Posterior cingulate gyrus (tissue), 11 donors: ENCODE results near the gene DISC1.
A peak's percentile ranks its signal among the peaks of the same experiment; 100 is the strongest.
"Not testable (repeated sequence)": the region's sequence is repeated elsewhere in the genome, so short reads cannot be mapped to it uniquely, and the experiment has no call there.

Source experiments
- DNase-seq, 10 donors: peaks; one replicate each; pipeline versions ENCODE4 v3.0.0 to v3.0.0-alpha.2; 2020 to 2021; ENCODE audit warnings: mixed read lengths in 3 of 10
- intact Hi-C: fragments of 100-400 bp; cut with DNase I; formaldehyde crosslinking; loops from one replicate; pipeline ENCODE4 v1.15.1; 2023

The DISC1 gene

DNA sequence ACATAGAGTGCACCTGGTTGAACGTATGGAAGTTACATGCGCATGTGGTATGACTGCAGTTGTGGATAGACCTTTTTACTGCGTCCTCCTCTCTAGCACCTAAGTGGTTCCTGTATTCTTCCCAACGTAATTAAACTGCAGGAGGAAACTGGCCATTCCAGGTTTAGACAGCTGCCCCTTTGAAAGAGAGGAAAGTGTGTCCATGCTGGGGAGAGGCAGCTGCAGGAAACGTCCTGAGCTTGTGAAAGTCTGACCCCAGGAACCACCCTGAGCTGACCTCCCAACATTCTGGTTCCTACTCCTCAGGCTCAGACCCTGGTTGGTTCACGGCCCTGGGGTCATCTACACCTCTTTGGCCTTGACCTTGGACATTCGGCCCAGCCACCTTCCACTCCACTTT is 309.3 kb downstream of the DISC1 start:
- DNase-seq = no peak
- intact Hi-C loops = no loop called here

DNA sequence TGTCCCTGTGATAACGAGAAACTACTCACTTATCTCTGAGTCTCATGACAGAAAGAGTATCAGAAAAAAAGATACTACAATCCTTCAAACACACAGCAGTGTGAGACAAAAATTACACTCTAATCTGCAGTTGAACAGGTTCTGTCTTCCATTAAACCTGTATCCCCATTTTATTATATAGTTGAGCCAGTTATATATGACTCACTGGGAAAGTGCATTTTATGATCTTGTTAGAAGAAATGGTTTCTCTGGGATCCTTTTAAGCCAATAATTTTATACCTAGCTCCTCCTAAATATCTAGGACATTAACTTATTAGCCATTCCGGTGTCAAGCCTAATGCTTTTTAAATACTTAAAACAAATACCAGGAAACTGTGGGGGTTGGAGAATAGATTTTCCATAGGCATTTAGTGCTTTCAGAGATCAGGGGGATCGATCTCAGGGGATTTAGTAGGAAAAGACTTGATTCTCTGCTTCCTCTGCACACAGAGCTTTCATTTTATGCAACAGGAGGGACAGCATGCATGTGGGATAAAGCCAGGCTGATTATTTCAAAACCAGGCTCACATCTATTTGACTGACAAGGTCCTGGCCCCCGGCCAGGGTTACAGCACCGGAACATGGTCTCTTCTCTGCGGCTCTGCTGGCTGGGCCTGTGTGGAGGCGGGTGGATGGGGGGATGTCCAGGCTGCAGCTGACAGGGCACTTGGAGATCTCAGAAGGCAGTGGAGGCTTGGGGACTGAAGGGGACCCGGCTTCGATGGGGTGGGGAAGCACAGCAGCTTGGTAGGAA is 310.6 kb downstream of the DISC1 start:
- DNase-seq = peak in 2 of 10 donors; percentile 35 to 91
- intact Hi-C loops = no loop called here

DNA sequence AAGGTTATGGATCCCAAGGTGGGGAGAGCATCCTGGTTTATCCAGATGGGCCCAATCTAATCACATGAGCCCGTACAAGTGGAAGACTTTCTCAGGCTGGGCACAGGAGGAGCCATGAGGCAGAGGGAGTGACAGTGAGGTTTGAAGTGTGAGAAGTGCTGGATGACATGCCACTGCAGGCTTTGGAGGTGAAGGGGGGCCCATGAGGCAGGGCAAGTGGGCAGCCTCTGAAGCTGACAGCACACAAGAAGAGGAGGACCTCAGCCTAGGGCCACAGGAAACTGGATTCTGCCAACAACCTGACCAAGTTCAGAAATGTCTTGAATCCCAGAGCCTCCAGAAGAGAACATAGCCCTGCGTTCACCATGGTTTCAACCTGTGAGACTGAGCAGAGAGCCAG is 311.6 kb downstream of the DISC1 start:
- intact Hi-C loops = no loop called here
- no peak for DNase-seq

DNA sequence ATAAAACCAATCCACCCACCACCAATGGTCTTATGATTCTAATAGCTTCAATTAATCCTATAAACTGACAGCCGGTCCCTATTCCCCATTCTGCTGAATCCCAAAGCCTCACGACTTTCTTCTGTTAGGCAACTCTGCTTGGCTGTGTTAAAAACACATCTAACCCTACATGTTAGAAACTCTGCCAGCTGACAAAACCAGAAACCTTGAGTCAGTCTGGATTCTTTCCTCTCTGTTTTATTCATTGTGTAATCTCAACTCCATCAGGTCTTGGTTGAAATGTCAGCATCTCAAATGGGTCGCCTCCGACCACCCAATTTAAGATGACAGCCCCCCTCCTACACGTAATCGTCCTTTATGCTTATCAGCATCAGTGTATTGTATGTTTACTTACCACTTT is 312.1 kb downstream of the DISC1 start:
- intact Hi-C loops = no loop called here
- DNase-seq = no peak

- no peak for DNase-seq
- intact Hi-C loops = no loop called here
Observed at GRCh38 chr1:231939118-231939517, 312.5 kb downstream of the DISC1 start.

DNA sequence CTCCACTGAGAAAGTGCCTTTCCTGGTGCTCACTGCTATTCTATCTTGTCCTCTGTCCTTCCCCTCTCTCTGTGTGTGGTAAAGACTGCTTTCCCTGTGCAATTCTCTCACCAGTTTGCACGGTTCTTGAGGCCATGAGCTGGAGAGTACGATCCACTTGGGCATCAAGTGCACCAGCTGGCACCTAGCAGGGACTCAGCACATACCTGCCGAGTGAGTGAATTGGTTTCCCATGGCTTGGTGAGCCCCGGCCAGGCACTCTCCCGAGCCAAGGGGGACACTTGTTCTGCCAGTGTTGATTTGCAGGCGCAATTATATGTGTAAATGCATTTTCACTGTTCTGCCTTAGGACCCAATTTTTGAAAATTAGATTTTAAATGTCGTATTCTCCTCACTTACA is 313.5 kb downstream of the DISC1 start:
- intact Hi-C loops = no loop called here
- peak in 1 of 10 donors; percentile 64 for DNase-seq

DNA sequence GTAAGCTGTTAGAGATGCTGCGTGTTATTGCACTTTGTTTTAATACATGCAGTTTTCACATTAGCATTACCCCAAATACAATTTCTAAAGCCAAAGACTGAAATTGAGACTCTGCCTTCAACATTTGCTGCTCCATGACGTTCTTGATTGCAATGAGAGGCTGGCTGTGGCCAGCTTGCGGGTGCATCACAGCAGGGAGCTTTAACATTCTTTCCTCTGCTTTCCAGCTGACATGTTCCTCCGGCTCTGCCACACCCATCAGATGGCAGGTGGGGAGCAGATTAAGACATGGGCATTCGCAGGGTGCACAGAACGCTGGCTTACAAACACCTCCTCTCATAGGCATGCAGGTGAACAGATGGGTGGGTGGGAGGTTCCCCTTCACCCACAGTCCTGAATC is 314.1 kb downstream of the DISC1 start:
- no peak for DNase-seq
- intact Hi-C loops = no loop called here

DNA sequence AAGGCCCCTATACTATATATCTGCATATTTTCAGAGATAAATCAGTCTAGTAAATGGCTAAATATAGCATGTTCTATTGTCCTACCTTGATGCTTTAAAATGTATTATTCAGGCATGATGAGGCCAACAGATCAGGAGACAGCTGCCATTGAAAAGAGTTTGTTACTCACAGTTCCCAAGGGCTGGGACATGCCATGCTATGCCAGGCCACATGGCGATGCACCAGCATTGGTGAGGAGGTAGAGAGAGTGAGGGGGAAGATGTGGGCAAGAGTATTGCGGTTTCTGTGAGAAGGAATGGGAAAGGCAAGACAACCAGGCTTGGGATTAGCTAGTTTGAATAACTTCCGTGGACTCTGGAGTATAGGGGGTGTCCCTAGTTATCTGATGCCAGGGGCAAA is 316.5 kb downstream of the DISC1 start:
- DNase-seq = no peak
- intact Hi-C loops = no loop called here

DNA sequence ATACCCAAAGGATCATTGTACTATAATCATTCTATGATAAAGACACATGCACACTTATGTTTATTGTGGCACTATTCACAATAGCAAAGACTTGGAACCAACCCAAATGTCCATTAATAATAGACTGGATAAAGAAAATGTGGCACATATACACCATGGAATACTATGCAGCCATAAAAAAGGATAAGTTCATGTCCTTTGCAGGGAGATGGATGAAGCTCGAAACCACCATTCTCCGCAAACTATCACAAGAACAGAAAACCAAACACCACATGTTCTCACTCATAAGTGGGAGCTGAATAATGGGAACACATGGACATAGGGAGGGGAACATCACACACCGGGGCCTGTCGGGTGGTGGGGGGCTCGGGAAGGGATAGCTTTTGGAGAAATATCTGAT is 321.5 kb downstream of the DISC1 start:
- intact Hi-C loops, DNase-seq: not testable (repeated sequence)

DNA sequence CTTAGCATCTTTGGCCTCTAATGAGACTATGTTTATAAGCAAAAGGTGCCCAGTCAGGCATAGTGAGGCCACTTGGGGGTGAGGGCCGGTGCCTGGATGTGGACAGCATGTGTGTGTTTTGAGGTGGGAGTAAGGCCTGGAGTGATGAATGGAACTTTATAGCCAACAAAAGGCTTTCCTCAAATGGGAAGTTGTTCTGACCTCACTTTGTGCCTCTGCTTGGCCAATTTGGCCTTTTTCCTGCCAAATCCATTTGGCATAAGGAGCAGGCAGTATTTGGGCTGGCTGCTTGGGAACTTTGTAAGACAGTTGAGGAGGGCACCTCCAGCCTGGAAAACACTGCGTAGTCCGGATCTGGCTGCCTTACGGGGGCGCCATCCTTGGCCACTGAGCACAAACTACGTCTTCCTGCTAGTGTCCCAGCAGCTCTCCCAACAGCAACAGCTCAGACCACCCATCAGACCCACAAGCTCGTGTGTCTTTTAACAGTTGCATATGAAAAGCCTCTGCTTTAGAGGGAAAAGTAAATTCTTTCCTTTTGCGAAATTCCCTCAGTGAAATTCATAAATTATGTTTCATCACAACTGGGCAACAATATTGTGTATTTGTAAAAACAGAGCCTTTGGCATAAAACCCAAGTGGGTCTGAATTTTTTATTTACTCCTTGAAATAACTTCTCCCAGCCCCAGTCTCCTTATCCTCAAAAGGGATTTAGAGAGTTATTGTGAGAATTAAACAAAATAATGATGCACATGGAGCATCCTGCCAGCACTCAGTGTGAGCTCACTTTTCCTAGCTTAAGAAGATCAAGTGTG is 322.9 kb downstream of the DISC1 start:
- intact Hi-C loops = no loop called here
- DNase-seq = no peak

DNA sequence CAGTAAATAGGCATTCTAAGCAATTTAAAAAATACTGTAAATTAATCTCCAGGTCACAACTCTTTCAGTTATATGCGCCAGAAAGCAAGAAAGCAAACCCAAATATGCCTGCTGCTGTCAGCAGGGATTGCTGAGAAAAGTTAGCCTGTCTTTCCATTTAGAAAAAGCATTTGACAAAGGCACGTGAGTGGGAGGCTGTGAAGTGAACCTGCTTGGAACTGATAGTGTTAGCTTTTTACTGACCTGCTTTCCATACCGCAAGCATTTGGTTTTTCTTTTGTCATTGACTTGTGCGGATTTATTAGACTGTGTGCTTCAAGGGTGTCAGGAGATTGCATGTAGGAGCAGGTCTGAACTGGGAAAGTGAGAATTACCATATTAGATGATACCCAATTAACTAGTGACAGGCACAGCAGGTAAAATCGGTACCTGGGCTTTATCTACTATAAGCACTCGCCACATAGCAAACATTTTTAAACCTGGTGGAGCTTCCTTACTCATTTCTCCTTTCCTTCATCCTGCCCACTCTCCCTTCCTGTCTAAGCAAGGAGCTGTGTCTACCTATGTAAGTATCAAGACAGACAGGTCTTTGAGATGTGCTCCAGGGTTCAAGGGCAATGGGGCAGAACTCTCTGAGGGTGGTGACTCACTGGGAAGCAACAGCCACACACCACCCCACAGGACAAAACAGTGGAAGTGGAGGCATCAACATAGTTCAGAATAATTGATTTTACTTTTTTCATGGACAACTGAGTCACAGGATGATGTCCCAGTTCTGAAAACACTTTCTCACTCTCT is 323.9 kb downstream of the DISC1 start:
- DNase-seq = no peak
- intact Hi-C loops = no loop called here

GRCh38 chr1:231951374-231951773 is 324.8 kb downstream of the DISC1 start:
- no peak for DNase-seq
- intact Hi-C loops = no loop called here

DNA sequence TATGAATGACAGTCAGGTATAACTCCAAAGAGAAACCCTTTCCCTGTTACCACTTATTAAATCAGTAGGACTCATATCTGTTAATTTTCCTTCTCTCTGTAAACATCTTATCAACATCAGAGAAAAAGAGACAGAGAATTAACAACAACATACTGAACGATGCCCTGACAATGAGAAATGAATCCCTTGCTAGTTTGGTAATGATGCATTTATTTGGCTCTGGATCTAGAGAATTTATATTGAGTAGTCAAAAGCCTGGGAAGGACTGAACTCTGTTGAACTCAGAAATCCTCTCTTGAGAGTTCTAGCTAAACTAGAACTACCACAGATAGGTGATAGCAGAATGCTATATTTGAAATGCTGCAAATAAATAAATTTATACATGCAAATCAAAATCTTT is 325.6 kb downstream of the DISC1 start:
- intact Hi-C loops = no loop called here
- DNase-seq = no peak

DNA sequence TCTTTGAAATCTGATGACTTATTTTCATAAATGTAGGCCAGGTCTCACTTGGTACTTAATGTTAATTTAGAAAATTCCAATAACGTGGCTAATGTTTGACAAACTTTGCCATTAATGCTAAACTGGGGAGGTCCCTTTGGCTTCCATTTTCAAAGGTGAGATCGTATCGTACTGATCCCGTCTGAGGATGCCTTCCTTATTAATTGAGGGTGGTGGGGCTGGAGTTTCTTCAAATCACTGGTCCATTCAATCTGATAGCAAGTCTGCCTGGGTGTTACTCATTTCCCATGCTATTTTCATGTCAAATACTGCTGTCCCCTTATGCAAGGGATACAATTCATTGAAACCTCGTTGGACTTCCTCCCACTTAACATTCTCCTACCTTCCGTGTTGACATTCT is 327.1 kb downstream of the DISC1 start:
- DNase-seq = no peak
- intact Hi-C loops = no loop called here

- intact Hi-C loops = no loop called here
- DNase-seq = no peak
Observed at GRCh38 chr1:231954751-231955150, 328.2 kb downstream of the DISC1 start.

DNA sequence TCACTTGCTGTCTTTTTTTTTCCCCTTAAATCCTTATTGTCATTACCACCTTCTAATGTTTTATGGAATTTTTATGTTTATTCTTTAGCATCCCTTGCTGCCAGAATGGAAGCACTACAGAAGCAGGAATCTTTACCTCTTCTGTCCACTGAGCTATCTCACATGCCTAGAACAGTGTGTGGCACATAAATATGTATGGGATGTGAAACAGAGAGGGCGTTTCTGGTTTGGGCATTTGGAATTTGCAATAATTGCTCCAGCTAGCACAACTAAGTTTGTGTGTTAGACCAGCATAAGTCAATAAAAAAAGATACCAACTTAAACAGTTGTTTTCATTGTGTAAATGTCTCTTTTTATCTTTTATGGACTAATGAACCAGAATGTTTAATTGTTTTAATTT is 330.8 kb downstream of the DISC1 start:
- intact Hi-C loops = no loop called here
- DNase-seq = no peak

DNA sequence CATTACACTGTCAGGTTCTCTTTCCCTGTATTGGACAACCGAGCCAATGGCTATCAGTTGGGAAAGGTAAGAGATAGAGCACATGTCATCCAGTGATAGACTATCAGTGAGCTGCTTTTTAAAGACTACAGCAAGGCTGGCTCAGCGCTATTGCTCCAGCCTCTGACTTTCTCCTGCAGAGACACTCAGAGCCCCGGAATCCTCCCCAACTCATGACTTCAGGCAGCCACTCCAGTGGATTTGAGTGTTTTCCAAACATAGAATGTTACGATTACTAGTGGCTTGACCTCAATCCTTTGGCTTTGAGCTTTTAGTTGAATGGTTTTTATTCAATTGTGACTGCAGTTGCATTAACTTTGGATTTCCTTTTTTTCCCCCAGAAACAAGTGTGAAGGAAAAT is 331.9 kb downstream of the DISC1 start:
- DNase-seq = no peak
- intact Hi-C loops = no loop called here

DNA sequence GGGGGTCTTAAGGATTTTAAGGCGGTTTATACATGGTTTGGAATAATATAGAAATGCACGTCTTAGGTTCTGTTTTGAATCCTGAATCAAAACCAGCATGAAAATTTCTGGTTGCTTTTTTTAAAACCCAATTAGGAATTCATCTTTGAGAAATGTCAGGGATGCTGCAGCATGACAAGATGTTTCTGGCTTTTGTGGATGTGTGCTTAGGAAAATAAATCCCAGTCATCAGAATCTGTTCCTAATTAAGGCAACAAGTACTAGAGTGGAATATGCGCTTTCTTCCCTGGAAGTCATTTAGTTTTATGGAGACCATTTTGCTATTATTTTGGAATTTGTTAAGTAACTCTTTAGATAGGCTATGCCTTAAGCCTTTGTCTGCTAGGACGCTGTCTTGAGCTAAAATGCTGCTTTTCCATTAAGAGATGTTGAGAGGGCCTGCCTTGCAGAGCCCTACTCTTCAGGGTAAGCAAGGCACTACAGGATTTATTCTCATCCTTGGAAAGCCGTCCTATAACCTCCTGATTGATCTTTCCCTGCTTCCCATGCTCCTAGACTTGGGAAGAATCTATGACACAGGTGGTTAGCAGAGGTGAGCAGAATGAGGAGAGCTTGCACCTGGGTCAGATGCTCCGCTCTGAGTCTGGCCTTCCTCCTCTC is 332.8 kb downstream of the DISC1 start:
- intact Hi-C loops = no loop called here
- DNase-seq = no peak

DNA sequence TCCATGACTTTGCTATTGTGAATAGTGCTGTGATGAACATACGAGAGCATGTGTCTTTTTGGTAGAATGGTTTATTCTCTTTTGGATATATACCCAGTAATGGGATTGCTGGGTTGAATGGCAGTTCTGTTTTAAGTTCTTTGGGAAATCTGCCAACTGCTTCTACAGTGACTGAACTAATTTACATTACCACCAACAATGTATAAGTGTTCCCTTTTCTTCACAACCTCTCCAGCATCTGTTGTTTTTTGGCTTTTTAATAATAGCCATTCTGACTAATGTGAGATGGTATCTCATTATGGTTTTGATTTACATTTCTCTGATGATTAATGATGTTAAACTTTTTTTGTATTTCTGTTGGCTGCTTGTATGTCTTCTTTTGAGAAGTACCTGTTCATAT is 335.2 kb downstream of the DISC1 start:
- DNase-seq = not testable (repeated sequence)

GRCh38 chr1:231962636-231963035 is 336.0 kb downstream of the DISC1 start:
- no peak for DNase-seq

More for the DNA sequence above, 335.2 kb downstream of the DISC1 start:
- intact Hi-C loops = not testable (repeated sequence)

DNA sequence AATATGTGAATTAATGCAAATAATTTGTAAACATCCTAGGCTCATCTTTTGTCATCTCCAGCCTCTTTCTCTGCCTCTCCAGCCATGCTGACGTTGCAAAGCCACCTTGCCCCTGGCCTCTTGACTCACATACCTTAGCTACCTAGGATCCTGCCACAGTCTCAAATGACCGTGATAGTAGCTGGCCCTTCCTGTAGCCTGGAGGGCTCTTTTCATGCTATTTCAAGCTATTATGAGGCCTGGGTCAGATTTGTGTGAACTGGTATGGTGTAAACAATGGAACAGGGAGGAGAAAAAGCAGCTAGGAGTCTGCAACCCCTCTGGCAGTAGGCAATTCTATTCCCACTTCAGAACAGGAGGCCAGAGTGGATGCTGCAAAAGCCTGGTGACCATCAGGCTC is 337.7 kb downstream of the DISC1 start:
- no peak for DNase-seq
- intact Hi-C loops = no loop called here

More at GRCh38 chr1:231962636-231963035, 336.0 kb downstream of the DISC1 start:
- intact Hi-C loops = no loop called here
